ENCODE results near the gene VPREB3. TPM values are rescaled to one million over a fixed set of nuclear protein-coding genes. Genes with fewer than 3 reads are reported as not detected.

The VPREB3 gene
- total and polyA plus RNA-seq, 2 of the 8 experiments (the other 6 are each of a cell fraction or from before 2014, with no cell fraction given), result 0.52 to 4.6 TPM

DNA sequence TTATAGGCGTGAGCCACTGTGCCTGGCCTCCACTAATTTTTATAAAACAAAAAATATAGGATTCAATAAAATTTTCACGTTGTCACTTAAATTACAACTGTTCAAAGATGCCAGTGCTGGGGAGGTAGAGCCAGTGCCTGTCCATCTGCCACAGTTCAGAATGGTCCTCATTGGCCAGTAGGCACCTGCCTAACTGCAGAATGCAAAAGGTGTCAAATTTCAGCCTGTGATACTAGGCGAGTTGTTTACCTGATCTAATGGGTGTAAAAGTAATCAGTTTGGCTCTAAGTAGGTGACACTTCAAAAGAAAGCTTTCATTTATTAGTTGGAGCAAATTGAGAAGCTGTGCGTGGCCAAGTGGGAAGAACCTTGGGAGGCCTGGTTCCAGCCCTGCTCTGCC lies 34.9 kb upstream of the VPREB3 start (continued):
- TF ChIP-seq, protein P1, sequence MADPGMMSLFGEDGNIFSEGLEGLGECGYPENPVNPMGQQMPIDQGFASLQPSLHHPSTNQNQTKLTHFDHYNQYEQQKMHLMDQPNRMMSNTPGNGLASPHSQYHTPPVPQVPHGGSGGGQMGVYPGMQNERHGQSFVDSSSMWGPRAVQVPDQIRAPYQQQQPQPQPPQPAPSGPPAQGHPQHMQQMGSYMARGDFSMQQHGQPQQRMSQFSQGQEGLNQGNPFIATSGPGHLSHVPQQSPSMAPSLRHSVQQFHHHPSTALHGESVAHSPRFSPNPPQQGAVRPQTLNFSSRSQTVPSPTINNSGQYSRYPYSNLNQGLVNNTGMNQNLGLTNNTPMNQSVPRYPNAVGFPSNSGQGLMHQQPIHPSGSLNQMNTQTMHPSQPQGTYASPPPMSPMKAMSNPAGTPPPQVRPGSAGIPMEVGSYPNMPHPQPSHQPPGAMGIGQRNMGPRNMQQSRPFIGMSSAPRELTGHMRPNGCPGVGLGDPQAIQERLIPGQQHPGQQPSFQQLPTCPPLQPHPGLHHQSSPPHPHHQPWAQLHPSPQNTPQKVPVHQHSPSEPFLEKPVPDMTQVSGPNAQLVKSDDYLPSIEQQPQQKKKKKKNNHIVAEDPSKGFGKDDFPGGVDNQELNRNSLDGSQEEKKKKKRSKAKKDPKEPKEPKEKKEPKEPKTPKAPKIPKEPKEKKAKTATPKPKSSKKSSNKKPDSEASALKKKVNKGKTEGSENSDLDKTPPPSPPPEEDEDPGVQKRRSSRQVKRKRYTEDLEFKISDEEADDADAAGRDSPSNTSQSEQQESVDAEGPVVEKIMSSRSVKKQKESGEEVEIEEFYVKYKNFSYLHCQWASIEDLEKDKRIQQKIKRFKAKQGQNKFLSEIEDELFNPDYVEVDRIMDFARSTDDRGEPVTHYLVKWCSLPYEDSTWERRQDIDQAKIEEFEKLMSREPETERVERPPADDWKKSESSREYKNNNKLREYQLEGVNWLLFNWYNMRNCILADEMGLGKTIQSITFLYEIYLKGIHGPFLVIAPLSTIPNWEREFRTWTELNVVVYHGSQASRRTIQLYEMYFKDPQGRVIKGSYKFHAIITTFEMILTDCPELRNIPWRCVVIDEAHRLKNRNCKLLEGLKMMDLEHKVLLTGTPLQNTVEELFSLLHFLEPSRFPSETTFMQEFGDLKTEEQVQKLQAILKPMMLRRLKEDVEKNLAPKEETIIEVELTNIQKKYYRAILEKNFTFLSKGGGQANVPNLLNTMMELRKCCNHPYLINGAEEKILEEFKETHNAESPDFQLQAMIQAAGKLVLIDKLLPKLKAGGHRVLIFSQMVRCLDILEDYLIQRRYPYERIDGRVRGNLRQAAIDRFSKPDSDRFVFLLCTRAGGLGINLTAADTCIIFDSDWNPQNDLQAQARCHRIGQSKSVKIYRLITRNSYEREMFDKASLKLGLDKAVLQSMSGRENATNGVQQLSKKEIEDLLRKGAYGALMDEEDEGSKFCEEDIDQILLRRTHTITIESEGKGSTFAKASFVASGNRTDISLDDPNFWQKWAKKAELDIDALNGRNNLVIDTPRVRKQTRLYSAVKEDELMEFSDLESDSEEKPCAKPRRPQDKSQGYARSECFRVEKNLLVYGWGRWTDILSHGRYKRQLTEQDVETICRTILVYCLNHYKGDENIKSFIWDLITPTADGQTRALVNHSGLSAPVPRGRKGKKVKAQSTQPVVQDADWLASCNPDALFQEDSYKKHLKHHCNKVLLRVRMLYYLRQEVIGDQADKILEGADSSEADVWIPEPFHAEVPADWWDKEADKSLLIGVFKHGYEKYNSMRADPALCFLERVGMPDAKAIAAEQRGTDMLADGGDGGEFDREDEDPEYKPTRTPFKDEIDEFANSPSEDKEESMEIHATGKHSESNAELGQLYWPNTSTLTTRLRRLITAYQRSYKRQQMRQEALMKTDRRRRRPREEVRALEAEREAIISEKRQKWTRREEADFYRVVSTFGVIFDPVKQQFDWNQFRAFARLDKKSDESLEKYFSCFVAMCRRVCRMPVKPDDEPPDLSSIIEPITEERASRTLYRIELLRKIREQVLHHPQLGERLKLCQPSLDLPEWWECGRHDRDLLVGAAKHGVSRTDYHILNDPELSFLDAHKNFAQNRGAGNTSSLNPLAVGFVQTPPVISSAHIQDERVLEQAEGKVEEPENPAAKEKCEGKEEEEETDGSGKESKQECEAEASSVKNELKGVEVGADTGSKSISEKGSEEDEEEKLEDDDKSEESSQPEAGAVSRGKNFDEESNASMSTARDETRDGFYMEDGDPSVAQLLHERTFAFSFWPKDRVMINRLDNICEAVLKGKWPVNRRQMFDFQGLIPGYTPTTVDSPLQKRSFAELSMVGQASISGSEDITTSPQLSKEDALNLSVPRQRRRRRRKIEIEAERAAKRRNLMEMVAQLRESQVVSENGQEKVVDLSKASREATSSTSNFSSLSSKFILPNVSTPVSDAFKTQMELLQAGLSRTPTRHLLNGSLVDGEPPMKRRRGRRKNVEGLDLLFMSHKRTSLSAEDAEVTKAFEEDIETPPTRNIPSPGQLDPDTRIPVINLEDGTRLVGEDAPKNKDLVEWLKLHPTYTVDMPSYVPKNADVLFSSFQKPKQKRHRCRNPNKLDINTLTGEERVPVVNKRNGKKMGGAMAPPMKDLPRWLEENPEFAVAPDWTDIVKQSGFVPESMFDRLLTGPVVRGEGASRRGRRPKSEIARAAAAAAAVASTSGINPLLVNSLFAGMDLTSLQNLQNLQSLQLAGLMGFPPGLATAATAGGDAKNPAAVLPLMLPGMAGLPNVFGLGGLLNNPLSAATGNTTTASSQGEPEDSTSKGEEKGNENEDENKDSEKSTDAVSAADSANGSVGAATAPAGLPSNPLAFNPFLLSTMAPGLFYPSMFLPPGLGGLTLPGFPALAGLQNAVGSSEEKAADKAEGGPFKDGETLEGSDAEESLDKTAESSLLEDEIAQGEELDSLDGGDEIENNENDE (IDR thresholded peaks at IDR 0.05; ENCODE audit: insufficient replicate concordance, low read length), result no peak
- TF ChIP-seq GABPA (IDR thresholded peaks at IDR 0.05; ENCODE audit: borderline replicate concordance, insufficient read depth, low read length), result no peak
- TF ChIP-seq, protein P2, sequence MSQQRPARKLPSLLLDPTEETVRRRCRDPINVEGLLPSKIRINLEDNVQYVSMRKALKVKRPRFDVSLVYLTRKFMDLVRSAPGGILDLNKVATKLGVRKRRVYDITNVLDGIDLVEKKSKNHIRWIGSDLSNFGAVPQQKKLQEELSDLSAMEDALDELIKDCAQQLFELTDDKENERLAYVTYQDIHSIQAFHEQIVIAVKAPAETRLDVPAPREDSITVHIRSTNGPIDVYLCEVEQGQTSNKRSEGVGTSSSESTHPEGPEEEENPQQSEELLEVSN (IDR thresholded peaks at IDR 0.05), result no peak
- TF ChIP-seq POLR2A (IDR thresholded peaks at IDR 0.05; ENCODE audit: control extremely low read depth in 1 of 2, low read depth in 2 of 2, low read length in 2 of 2), result no peak
- TF ChIP-seq ZNF274 (IDR thresholded peaks at IDR 0.05; ENCODE audit: borderline replicate concordance, extremely low read depth, low read length), result no peak
- TF ChIP-seq, protein P3, sequence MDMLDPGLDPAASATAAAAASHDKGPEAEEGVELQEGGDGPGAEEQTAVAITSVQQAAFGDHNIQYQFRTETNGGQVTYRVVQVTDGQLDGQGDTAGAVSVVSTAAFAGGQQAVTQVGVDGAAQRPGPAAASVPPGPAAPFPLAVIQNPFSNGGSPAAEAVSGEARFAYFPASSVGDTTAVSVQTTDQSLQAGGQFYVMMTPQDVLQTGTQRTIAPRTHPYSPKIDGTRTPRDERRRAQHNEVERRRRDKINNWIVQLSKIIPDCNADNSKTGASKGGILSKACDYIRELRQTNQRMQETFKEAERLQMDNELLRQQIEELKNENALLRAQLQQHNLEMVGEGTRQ (IDR thresholded peaks at IDR 0.05; ENCODE audit: low read length), result no peak
- no peak for TF ChIP-seq NRF1 (IDR thresholded peaks at IDR 0.05; ENCODE audit: low read depth, low read length)
- TF ChIP-seq CTBP2 (IDR thresholded peaks at IDR 0.05; ENCODE audit: borderline replicate concordance, insufficient read depth, insufficient read length, low read length), result no peak
- TF ChIP-seq, protein P4, sequence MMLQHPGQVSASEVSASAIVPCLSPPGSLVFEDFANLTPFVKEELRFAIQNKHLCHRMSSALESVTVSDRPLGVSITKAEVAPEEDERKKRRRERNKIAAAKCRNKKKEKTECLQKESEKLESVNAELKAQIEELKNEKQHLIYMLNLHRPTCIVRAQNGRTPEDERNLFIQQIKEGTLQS (IDR thresholded peaks at IDR 0.05; ENCODE audit: insufficient read depth, low read depth, low read length), result no peak
